ENCODE results near the gene IQSEC1. TPM values are rescaled to one million over a fixed set of nuclear protein-coding genes. Genes with fewer than 3 reads are reported as not detected.

Gene IQSEC1
- total and polyA plus RNA-seq, 10 of the 15 experiments (the other 5 are each of a cell fraction or from before 2014, with no cell fraction given): 0.92 to 55.2 (median 8.5) TPM

DNA sequence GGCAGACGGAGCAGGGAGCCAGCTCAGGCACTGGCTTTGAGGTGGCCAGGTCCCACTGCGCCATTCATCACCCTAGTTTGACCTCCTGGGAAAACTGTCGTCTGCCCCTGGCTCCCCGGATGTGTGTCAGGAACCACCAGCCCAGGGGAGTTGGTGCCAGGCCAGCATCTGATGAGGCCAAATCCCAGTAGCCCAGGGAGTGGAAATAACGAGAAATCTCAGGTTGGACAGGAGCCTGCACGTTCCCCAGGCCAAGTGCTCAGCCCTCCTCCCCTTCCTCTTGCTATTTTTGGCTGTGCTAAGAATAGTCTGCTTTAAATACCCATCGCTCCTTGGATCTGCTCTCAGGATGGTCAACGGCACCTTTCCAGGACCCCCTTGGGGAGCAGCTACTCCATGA, 138.8 kb downstream of the IQSEC1 start:
- H3K9ac ChIP-seq (ENCODE audit: control insufficient read depth, insufficient read depth, low read length): no peak overlapping the region

More for the DNA sequence above, 138.8 kb downstream of the IQSEC1 start:
- no peak overlapping the region for H3K4me3 ChIP-seq
- RAD21 ChIA-PET (ENCODE audit: unreplicated experiment): no interaction called here
- intact Hi-C loops (cut with micrococcal nuclease; ENCODE audit: unreplicated experiment): no loop called here
- SMC1A ChIA-PET (ENCODE audit: uncharacterized antibody, unreplicated experiment): no interaction called here
- no peaks in the 10 kb centered on the region for H3K4me1 ChIP-seq (ENCODE audit: control insufficient read depth, insufficient read depth, low read length)
- in situ Hi-C loops (cut with MboI): no loop called here
- CTCF ChIA-PET: no interaction called here
- no peak overlapping the region for H2AFZ ChIP-seq (ENCODE audit: control insufficient read depth, low read depth, low read length)
- POLR2A ChIA-PET: no interaction called here
- no peak for DNase-seq (ENCODE audit: low read depth, low spot score)
- peaks cover 2% of the 10 kb centered on the region; the same call in 1 of the 2 replicates for H4K20me1 ChIP-seq (ENCODE audit: control insufficient read depth, insufficient read depth)
- no peak overlapping the region for H3K27ac ChIP-seq (ENCODE audit: control insufficient read depth, insufficient read depth)
- peaks cover 25 to 45% of the 10 kb centered on the region in 2 experiments for H3K36me3 ChIP-seq (ENCODE audit: control insufficient read depth in 2 of 2, insufficient read depth in 2 of 2, low read length in 1 of 2)
- no TSS peak for BruUV-seq (replicated peaks)
- FAIRE-seq: no peak
- no peaks in the 10 kb centered on the region for H3K27me3 ChIP-seq (replicated peaks in 1 of 2; ENCODE audit: control insufficient read depth in 2 of 2, insufficient read depth in 2 of 2, low read length in 1 of 2)
- no peak for ATAC-seq
- no peak for TF ChIP-seq ATF7 (IDR thresholded peaks at IDR 0.05; ENCODE audit: low read depth)
- TF ChIP-seq TARDBP (IDR thresholded peaks at IDR 0.05; ENCODE audit: borderline replicate concordance): no peak
- no peak for TF ChIP-seq WRNIP1 (IDR thresholded peaks at IDR 0.05; ENCODE audit: borderline replicate concordance, low read depth, low read length)
- no peak for TF ChIP-seq IRF4 (IDR thresholded peaks at IDR 0.05; ENCODE audit: low read depth, low read length)
- TF ChIP-seq PAX5 (IDR thresholded peaks at IDR 0.05; ENCODE audit: borderline replicate concordance, low read depth, low read length): no peak
- TF ChIP-seq SUZ12 (IDR thresholded peaks at IDR 0.05; ENCODE audit: unreplicated experiment): no peak
- no peak for TF ChIP-seq NBN (IDR thresholded peaks at IDR 0.05)
- no peak for TF ChIP-seq TCF3 (IDR thresholded peaks at IDR 0.05; ENCODE audit: borderline replicate concordance, insufficient read depth, low read depth, low read length)
- TF ChIP-seq CHD1 (IDR thresholded peaks at IDR 0.05; ENCODE audit: low read depth, low read length): no peak
- TF ChIP-seq RELA (IDR thresholded peaks at IDR 0.05; ENCODE audit: borderline replicate concordance, partially characterized antibody): no peak
- TF ChIP-seq SPI1 (IDR thresholded peaks at IDR 0.05; ENCODE audit: borderline replicate concordance, insufficient read depth, low read depth, low read length): no peak
- TF ChIP-seq KAT2A (conservative IDR thresholded peaks at IDR 0.05; ENCODE audit: control insufficient read depth, low read depth, low read length): no peak
- no peak for TF ChIP-seq NR2F1 (conservative IDR thresholded peaks at IDR 0.05)
- TF ChIP-seq, protein P1, sequence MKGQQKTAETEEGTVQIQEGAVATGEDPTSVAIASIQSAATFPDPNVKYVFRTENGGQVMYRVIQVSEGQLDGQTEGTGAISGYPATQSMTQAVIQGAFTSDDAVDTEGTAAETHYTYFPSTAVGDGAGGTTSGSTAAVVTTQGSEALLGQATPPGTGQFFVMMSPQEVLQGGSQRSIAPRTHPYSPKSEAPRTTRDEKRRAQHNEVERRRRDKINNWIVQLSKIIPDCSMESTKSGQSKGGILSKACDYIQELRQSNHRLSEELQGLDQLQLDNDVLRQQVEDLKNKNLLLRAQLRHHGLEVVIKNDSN (IDR thresholded peaks at IDR 0.05; ENCODE audit: borderline replicate concordance, extremely low read length, insufficient read depth, low read depth, low read length): no peak
- TF ChIP-seq IKZF1 (conservative IDR thresholded peaks at IDR 0.05): no peak
- TF ChIP-seq EED (IDR thresholded peaks at IDR 0.05; ENCODE audit: low read depth): no peak
- TF ChIP-seq BACH1 (IDR thresholded peaks at IDR 0.05; ENCODE audit: borderline replicate concordance): no peak
- TF ChIP-seq, protein P2, sequence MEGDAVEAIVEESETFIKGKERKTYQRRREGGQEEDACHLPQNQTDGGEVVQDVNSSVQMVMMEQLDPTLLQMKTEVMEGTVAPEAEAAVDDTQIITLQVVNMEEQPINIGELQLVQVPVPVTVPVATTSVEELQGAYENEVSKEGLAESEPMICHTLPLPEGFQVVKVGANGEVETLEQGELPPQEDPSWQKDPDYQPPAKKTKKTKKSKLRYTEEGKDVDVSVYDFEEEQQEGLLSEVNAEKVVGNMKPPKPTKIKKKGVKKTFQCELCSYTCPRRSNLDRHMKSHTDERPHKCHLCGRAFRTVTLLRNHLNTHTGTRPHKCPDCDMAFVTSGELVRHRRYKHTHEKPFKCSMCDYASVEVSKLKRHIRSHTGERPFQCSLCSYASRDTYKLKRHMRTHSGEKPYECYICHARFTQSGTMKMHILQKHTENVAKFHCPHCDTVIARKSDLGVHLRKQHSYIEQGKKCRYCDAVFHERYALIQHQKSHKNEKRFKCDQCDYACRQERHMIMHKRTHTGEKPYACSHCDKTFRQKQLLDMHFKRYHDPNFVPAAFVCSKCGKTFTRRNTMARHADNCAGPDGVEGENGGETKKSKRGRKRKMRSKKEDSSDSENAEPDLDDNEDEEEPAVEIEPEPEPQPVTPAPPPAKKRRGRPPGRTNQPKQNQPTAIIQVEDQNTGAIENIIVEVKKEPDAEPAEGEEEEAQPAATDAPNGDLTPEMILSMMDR (IDR thresholded peaks at IDR 0.05 in 2 of 3, conservative IDR thresholded peaks at IDR 0.05 in 1 of 3; ENCODE audit: control insufficient read depth in 2 of 3, extremely low read depth in 1 of 3, insufficient read depth in 1 of 3, low read depth in 3 of 3, low read length in 3 of 3): no peak
- TF ChIP-seq SMARCA5 (IDR thresholded peaks at IDR 0.05): no peak
- no peaks in the 10 kb centered on the region; the same call in 1 of the 2 replicates for H3K79me2 ChIP-seq (ENCODE audit: control insufficient read depth, insufficient read depth, low read length)
- H3K4me2 ChIP-seq (ENCODE audit: control insufficient read depth, insufficient read depth): no peak overlapping the region
- WGBS (ENCODE audit: insufficient coverage, insufficient replicate concordance, low lambda C conversion rate, missing lambda C conversion rate): 64% methylated on average over 8 of the region's 8 CpGs
- no peaks in the 10 kb centered on the region for H3K9me3 ChIP-seq (replicated peaks; ENCODE audit: control insufficient read depth, insufficient read depth, low read length)

Measured in GM12878 (cell line).